ENCODE results near the gene PDE2A. TPM values are rescaled to one million over a fixed set of nuclear protein-coding genes. Genes with fewer than 3 reads are reported as not detected.

The PDE2A gene
- total and polyA plus RNA-seq, 5 donors, result 32.1 to 43.9 (median 37.1) TPM

DNA sequence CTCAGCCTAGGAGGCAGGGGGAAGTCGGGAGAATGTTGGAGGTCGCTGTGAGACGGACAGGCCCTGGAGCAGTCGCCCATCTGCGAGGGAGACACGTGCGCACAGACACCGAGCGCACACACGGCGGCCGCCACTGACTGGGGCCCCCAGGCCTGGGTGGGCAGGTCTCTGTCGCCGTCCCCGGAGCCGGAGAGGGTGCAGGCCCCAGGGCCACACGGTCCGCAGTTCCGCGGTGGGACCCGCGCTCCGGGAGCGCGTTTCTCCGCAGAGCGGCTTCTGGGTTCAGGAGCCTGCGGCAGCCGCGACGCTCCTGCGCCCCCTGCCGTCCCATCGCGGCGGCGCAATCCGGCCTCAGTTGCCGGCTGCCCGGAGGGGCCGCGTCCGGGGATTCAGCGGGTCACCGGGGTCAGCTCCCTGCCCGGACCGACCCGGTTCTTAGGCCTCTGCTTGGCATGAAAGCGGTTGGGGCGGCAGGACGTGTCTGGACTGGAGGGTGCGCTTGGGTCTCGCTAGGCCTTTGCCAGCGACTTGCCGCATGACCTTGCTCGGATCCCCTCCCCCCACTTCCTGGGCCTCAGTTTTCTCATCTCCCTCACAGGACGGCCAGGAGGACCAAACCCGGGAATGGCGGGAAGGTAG is 31.2 kb downstream of the PDE2A start:
- no peaks in the 10 kb centered on the region for H3K9me3 ChIP-seq (ENCODE audit: control insufficient read depth, low read length)
- H3K27ac ChIP-seq (ENCODE audit: low read length), result no peak overlapping the region
- WGBS, result 2% methylated on average over 59 of the region's 59 CpGs
- DNase-seq (peak; percentile 64 to 87 (median 85)), ATAC-seq (peak; percentile 81 to 82)
- intact Hi-C loops (cut with DNase I), result loop anchor here (1.0 to 10.0 kb wide), 6 partner anchors 44 to 168 kb away; no protein-coding TSS in a partner anchor
- peaks cover 3% of the 10 kb centered on the region for H3K4me1 ChIP-seq (ENCODE audit: control insufficient read depth, insufficient read depth, low read length)
- H3K27me3 ChIP-seq (ENCODE audit: control insufficient read depth, insufficient read depth), result no peaks in the 10 kb centered on the region
- peak overlapping the region; percentile 64 for H3K4me3 ChIP-seq (ENCODE audit: low read length)

DNA sequence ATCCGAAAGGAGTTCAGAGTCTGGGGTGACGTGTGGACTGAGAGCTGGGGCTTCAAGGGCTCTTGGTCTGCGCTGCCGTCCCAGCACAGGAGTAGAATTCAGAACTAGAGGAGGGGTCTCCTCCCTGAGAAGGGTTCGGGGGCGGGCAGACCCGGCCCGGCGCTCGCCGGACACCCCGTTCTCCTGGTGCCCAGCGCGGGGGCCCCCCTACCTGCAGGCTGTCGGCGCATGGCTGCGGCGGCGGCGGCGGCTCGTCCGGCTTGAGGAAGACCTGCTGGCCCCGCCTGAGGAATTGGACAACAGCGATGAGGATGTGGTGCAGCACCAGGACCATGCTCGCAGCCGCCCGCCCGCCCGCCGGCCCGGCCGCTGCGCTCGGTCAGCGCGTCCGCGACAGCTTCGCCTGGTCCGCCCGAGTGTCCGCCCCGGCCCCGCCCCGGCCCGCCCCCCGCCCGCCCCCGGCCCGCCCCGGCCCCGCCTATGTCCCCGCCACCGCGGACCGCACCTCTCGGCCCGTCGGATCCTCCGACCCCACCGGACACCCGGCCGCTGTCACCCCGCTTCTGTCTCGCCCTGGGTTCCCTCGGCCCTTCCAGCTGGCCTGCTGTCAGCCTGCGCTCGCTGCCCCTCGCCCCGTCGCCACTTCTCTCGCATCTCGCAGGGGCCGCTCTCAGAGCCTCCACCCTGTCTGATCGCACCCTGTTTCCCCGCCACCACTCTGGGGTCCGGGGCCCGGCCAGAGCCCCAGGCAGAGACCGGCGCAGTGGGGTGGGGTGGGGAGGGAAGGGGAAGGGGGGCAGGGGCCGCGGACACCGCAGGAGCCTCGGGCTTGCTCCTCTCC is 32.0 kb downstream of the PDE2A start:
- ATAC-seq (peak; percentile 78 to 82), DNase-seq (peak; percentile 56 to 83 (median 80))
- intact Hi-C loops (cut with DNase I), result loop anchor here (2.0 to 10.0 kb wide), 5 partner anchors 43 to 167 kb away; no protein-coding TSS in a partner anchor
- peak overlapping the region; percentile 64 for H3K4me3 ChIP-seq (ENCODE audit: low read length)
- H3K4me1 ChIP-seq (ENCODE audit: control insufficient read depth, insufficient read depth, low read length), result peaks cover 5% of the 10 kb centered on the region
- H3K9me3 ChIP-seq (ENCODE audit: control insufficient read depth, low read length), result no peaks in the 10 kb centered on the region
- WGBS, result under 1% methylated on average over 85 of the region's 85 CpGs
- no peaks in the 10 kb centered on the region for H3K27me3 ChIP-seq (ENCODE audit: control insufficient read depth, insufficient read depth)
- peak overlapping the region; percentile 32 for H3K27ac ChIP-seq (ENCODE audit: low read length)

DNA sequence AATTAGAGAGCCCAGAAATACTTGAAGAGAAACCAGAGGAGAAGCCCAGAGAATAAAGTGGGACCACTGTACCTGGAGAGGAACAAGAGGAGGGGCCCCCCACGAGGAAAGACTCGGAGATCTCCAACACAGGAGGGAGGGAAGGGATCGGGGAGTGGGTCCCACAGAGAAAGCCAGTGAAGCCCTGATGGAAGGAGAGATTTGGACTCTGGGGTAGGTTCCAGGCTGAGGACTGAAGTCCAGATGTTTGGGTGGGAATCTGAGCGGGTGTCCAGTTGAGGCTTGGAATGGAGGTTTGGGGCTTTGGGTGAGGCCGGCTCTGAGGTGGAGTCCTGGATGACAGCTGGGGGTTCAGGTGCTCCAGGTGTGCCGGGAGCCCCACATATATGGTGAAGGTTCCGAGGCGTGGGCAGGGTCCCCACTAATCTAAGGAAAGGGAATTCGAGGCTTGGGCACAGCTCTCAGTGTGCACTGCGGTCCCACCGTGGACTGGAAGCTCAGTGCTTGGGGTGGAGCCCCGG is 32.6 kb downstream of the PDE2A start:
- intact Hi-C loops (cut with DNase I), result loop anchor here (2.0 to 10.0 kb wide), 5 partner anchors 43 to 167 kb away; no protein-coding TSS in a partner anchor
- peak overlapping the region; percentile 64 for H3K4me3 ChIP-seq (ENCODE audit: low read length)
- H3K27ac ChIP-seq (ENCODE audit: low read length), result peak overlapping the region; percentile 32
- peak in 1 of 3 donors; percentile 25 for DNase-seq
- ATAC-seq, result no peak
- H3K27me3 ChIP-seq (ENCODE audit: control insufficient read depth, insufficient read depth), result no peaks in the 10 kb centered on the region
- H3K9me3 ChIP-seq (ENCODE audit: control insufficient read depth, low read length), result no peaks in the 10 kb centered on the region
- peaks cover 8% of the 10 kb centered on the region for H3K4me1 ChIP-seq (ENCODE audit: control insufficient read depth, insufficient read depth, low read length)
- WGBS, result 35% methylated on average over 12 of the region's 12 CpGs

DNA sequence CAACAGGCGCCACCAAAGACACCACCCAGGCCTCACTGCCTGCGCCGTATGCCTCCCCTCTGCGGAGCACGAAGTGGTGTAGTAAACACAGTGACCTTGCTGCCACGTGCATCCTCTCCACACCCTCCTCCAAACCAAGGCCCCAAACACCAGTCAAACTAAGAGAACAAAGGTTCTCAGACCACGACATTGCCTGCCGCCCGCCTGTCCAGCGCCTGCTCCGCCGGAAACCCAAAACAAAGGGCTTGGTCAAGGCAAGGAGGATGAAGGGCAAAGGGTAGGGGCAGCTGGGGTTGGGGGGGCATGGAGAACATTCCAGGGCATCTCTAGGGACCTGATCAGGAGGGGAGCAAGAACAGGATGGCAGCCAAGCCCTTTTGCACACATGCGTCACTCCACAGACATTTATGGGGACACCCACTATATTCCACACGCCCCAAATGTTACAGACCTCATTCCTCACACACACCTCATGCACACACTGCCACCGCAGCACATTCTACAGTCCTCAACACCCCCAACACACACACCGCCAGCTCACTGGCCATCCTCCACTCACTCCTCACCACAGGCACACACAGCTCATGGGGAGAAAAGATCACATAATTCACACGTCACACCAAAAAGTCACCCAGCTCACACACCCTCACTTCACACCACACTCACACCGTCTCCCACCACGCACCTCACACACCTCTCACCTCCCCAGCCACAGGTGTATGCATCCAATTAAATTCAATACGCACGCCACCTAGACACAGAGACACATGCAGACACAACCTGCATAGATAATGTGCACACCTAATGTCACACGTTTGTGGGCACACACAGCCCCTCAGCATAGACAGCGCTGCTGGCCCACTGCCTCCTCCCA is 34.5 kb downstream of the PDE2A start:
- ATAC-seq, result peak in 1 of 2 donors; percentile 16
- no peaks in the 10 kb centered on the region for H3K27me3 ChIP-seq (ENCODE audit: control insufficient read depth, insufficient read depth)
- peak; percentile 37 to 71 (median 69) for DNase-seq
- H3K27ac ChIP-seq (ENCODE audit: low read length), result peak overlapping the region; percentile 54
- no peaks in the 10 kb centered on the region for H3K9me3 ChIP-seq (ENCODE audit: control insufficient read depth, low read length)
- H3K4me1 ChIP-seq (ENCODE audit: control insufficient read depth, insufficient read depth, low read length), result peaks cover 8% of the 10 kb centered on the region
- 64% methylated on average over 23 of the region's 23 CpGs for WGBS
- intact Hi-C loops (cut with DNase I), result loop anchor here (5.0 to 10.0 kb wide), 4 partner anchors 42 to 165 kb away; no protein-coding TSS in a partner anchor
- H3K4me3 ChIP-seq (ENCODE audit: low read length), result peak overlapping the region; percentile 64

DNA sequence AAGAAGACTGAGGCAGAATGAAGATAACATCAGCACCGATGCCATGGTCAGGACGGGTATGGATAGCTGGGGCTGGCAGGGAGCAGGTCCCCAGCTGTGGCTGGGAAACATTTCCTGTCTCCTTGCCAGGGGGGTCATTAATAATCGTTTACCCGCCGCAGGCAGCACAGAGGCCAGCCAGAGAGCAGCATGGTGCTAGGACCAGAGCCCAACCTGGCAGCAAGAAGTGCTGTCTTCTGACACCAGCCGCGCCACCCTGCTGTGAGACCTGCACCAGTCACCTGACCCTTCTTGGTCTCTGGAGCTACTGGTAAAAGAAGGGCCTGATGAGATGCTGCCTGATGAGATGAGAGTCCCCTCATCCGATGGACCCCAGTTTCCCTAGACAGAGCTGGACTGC is 36.3 kb downstream of the PDE2A start:
- H3K4me1 ChIP-seq (ENCODE audit: control insufficient read depth, insufficient read depth, low read length), result peaks cover 15% of the 10 kb centered on the region
- no peak overlapping the region for H3K27ac ChIP-seq (ENCODE audit: low read length)
- DNase-seq (peak in 2 of 3 donors; percentile 23 to 29), ATAC-seq (no peak)
- H3K27me3 ChIP-seq (ENCODE audit: control insufficient read depth, insufficient read depth), result no peaks in the 10 kb centered on the region
- H3K4me3 ChIP-seq (ENCODE audit: low read length), result no peak overlapping the region
- intact Hi-C loops (cut with DNase I), result no loop called here
- WGBS, result 53% methylated on average over 8 of the region's 8 CpGs
- no peaks in the 10 kb centered on the region for H3K9me3 ChIP-seq (ENCODE audit: control insufficient read depth, low read length)

DNA sequence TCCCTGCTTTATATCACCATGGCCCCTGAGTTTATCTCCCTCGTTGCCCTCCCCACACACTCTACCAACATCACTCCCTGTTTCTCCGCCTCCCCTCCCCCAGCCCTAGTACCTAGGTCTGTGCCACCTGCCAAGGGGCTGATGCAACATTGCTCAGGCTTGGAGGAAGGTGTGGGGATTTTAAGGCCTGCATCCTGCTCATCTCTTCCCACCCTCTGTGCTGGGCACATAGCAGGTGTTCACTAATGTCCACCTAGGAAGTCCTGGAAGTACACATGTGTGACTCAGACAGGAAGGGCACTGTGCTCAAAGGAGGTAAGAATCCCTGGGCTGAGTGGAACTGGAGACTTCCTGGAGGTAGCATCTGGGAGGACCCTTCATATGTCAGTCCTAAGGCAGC is 37.0 kb downstream of the PDE2A start:
- DNase-seq, result peak in 2 of 3 donors; percentile 3 to 22
- H3K9me3 ChIP-seq (ENCODE audit: control insufficient read depth, low read length), result no peaks in the 10 kb centered on the region
- no peak overlapping the region for H3K4me3 ChIP-seq (ENCODE audit: low read length)
- H3K27ac ChIP-seq (ENCODE audit: low read length), result no peak overlapping the region
- ATAC-seq, result no peak
- H3K27me3 ChIP-seq (ENCODE audit: control insufficient read depth, insufficient read depth), result no peaks in the 10 kb centered on the region
- 78% methylated on average over 2 of the region's 2 CpGs for WGBS
- intact Hi-C loops (cut with DNase I), result no loop called here
- H3K4me1 ChIP-seq (ENCODE audit: control insufficient read depth, insufficient read depth, low read length), result peaks cover 19% of the 10 kb centered on the region

DNA sequence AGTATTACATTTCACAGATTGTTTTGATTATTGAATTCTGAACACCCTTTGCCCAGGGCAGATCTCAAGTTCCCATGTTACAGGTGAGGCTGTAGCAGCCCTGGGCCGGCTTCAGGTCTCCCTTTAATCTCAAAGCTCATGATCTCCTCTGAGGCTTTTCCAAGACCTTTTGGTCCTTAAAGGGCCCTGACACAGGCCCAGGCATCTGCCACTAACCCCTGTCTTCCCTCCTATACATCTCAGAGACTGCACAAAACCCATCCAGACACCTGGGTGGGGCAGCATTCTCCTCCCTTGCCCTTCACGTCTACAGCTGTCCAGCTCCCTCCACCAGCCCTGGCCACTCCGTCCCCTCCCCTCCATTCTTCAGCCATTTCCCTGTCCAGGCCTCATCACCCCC is 37.8 kb downstream of the PDE2A start:
- Histone ChIP-seq H3K9me3 (ENCODE audit: control insufficient read depth, low read length) (no peaks in the 10 kb centered on the region), H3K27ac (ENCODE audit: low read length) (peak overlapping the region; percentile 40), H3K27me3 (ENCODE audit: control insufficient read depth, insufficient read depth) (no peaks in the 10 kb centered on the region), H3K4me1 (ENCODE audit: control insufficient read depth, insufficient read depth, low read length) (peaks cover 19% of the 10 kb centered on the region), H3K4me3 (ENCODE audit: low read length) (no peak overlapping the region)
- 72% methylated on average over 3 of the region's 3 CpGs for WGBS
- intact Hi-C loops (cut with DNase I), result no loop called here
- ATAC-seq (no peak), DNase-seq (peak in 1 of 3 donors; percentile 4)

DNA sequence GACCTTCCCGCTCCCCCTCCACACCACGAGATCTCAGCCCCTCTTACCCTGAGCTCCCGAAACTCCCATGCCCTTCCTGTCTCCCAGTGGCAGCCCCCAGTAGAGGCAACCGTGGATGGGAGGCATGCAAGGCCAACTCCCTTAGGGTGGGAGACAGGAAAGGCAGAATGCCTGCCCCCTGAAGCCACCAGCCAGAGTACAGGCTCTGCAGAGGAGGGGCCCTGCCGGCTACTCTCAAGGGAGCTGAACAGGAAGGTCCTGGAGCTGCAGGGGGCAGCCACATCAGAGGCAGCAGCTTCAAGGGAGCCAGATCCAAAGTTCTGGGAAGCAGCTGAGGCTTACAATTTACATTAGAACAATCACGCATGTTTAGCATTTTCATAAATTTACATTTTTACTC is 38.3 kb downstream of the PDE2A start:
- intact Hi-C loops (cut with DNase I), result no loop called here
- no peak overlapping the region for H3K4me3 ChIP-seq (ENCODE audit: low read length)
- peak overlapping the region; percentile 57 for H3K27ac ChIP-seq (ENCODE audit: low read length)
- H3K4me1 ChIP-seq (ENCODE audit: control insufficient read depth, insufficient read depth, low read length), result peaks cover 19% of the 10 kb centered on the region
- no peaks in the 10 kb centered on the region for H3K9me3 ChIP-seq (ENCODE audit: control insufficient read depth, low read length)
- WGBS, result 59% methylated on average over 6 of the region's 6 CpGs
- ATAC-seq (no peak), DNase-seq (peak in 2 of 3 donors; percentile 37 to 69)
- H3K27me3 ChIP-seq (ENCODE audit: control insufficient read depth, insufficient read depth), result no peaks in the 10 kb centered on the region

DNA sequence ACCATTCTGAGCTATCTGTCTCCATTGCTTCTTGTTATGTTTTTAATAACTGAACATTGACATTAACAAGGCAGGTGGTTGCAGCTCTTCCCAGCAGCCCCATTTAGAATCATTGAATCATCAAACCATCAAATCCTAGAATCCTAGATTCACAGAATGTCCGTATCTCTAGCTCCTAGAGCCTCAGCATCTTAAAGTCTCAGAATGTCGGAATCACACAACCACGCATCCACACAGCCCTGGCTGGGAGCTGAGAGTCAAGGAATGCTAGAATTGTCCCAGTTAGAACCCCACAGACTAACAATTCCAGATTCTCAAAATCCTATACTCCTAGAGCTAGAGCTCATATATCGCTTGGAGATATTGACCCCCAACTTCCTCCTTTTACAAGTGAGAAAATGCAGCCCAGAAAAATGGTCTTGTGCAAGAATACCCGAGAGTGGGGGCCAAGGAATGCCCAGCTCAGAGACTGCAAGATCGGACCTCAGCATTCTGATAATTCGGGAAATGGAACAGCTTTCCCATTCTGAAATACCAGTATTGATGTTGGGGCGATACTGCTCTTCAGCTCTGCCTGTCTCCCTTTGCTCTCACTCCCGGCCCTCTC is 38.8 kb downstream of the PDE2A start:
- 72% methylated on average over 9 of the region's 9 CpGs for WGBS
- intact Hi-C loops (cut with DNase I), result no loop called here
- H3K4me1 ChIP-seq (ENCODE audit: control insufficient read depth, insufficient read depth, low read length), result peaks cover 19% of the 10 kb centered on the region
- no peak for ATAC-seq
- no peaks in the 10 kb centered on the region for H3K27me3 ChIP-seq (ENCODE audit: control insufficient read depth, insufficient read depth)
- no peak overlapping the region for H3K4me3 ChIP-seq (ENCODE audit: low read length)
- DNase-seq, result peak in 1 of 3 donors; percentile 18
- peak overlapping the region; percentile 57 for H3K27ac ChIP-seq (ENCODE audit: low read length)
- no peaks in the 10 kb centered on the region for H3K9me3 ChIP-seq (ENCODE audit: control insufficient read depth, low read length)

DNA sequence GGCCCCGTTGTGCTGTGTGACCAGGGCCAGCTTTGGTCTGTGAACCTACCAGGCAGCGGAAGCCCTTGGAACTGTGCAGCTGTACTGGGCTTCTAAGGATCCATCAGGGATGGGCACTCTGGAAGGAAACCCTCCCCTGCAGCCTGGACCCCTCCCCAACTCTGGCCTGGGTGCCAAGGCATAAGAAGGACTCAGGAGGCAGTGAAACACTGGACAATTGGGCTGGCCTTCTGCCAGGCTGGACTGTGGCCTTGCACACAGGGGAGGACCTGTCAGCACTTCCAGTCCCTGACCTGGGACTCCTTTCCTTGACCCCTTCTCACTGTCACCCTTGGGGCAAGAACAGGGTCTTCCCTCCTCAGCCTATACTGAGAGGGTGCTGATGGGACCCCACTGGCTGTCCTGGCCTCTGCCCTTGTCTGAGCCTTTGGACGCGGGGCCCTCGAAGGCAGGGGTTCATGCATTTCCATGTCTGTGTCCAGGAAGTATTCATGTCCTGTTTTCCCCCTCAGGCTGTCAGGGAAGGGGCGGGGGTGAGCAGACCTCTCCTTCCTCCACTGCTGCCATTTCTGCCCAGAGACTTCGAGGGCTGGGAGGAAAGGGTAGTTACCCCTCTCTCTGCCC is 39.6 kb downstream of the PDE2A start:
- WGBS, result 57% methylated on average over 7 of the region's 7 CpGs
- no peak for ATAC-seq
- peak; percentile 52 to 84 (median 71) for DNase-seq
- peak overlapping the region; percentile 46 for H3K27ac ChIP-seq (ENCODE audit: low read length)
- H3K4me1 ChIP-seq (ENCODE audit: control insufficient read depth, insufficient read depth, low read length), result peaks cover 19% of the 10 kb centered on the region
- H3K4me3 ChIP-seq (ENCODE audit: low read length), result no peak overlapping the region
- no peaks in the 10 kb centered on the region for H3K9me3 ChIP-seq (ENCODE audit: control insufficient read depth, low read length)
- H3K27me3 ChIP-seq (ENCODE audit: control insufficient read depth, insufficient read depth), result no peaks in the 10 kb centered on the region
- intact Hi-C loops (cut with DNase I), result no loop called here
